Psoas muscle (tissue), 8 donors: Measurements from ENCODE around the gene KCNK7. TPM values are rescaled to one million over a fixed set of nuclear protein-coding genes. Genes with fewer than 3 reads are reported as not detected.
A peak's percentile ranks its signal among the peaks of the same experiment; 100 is the strongest.

Experiments
- ATAC-seq, 4 donors: fragments of 200-7000 bp; cut with Tn5 transposase; one replicate each; pipeline ENCODE4 v1.9.1; 2020; ENCODE audit warnings: moderate library complexity in 3 of 4, mild to moderate bottlenecking in 2 of 4
- DNase-seq, 2 donors: peaks; one replicate each; pipeline ENCODE4 v3.0.0-alpha.2; 2020
- H3K27ac ChIP-seq: fragments of 200-600 bp; one replicate; pipeline ENCODE4 v1.8.0; 2022
- H3K27me3 ChIP-seq, 3 donors: fragments of 200-600 bp in 1 of 3; one replicate each; pipeline versions ENCODE4 v1.6.1 to v1.8.0; 2013 to 2022; ENCODE audit warnings: low read length in 2 of 3, mild to moderate bottlenecking in 2 of 3, moderate library complexity in 1 of 3; ENCODE audit not compliant: insufficient read depth in 3 of 3
- H3K36me3 ChIP-seq, 2 donors: fragments of 200-600 bp in 1 of 2; one replicate each; pipeline versions ENCODE4 v1.6.1 to v1.8.0; 2013 to 2022; ENCODE audit warnings: low read depth in 1 of 2, mild to moderate bottlenecking in 1 of 2, moderate library complexity in 1 of 2; ENCODE audit not compliant: insufficient read depth in 1 of 2
- H3K4me1 ChIP-seq: fragments of 200-600 bp; one replicate; pipeline ENCODE4 v1.8.0; 2022
- H3K4me3 ChIP-seq: fragments of 200-600 bp; one replicate; pipeline ENCODE4 v1.8.0; 2022; ENCODE audit warnings: mild to moderate bottlenecking
- H3K9me3 ChIP-seq: fragments of 200-600 bp; one replicate; pipeline ENCODE4 v1.8.0; 2022
- WGBS, 3 donors: extraction: QIAGEN DNeasy Blood & Tissue Kit; methylation state at CpG; one replicate each; pipeline versions ENCODE4 v1.1.6 to v1.1.7; 2013; 5-methylcytosine and 5-hydroxymethylcytosine counted together
- intact Hi-C, 2 donors: fragments of 100-400 bp; cut with DNase I; formaldehyde crosslinking; loops; one replicate each; pipeline versions ENCODE4 v1.11.0 to v1.14.2; 2022
- polyA plus RNA-seq, 3 donors: library from polyadenylated mRNA; stranded (reverse); fragments of 200-250 nt; gene quantifications; one replicate each; pipeline ENCODE4 v1.2.3, GENCODE V29; 2013
- total RNA-seq, 4 donors: library from RNA; stranded (reverse); fragmentation: NEBNext Ultra II Directional in 2 of 4; extraction: Animal tissue kit (Norgen Biotek cat#: 25700) in 2 of 4; gene quantifications; one replicate each; pipeline versions ENCODE4 v1.2.1 to v1.2.4, GENCODE V29; 2021 to 2023
- TF ChIP-seq, protein P1 (sequence below): fragments of 200-600 bp; IDR thresholded peaks from one replicate; pipeline ENCODE4 v1.8.0; 2022; ENCODE audit warnings: antibody characterized with exemption
- donor health status: healthy with polysubstance abuse.
- donor health status: DM: no; HTN: no; CAD: no; lungs with moderate emphysema.
- donor health status: Bipolar disorder and iron deficiency.
- donor health status: healthy.
- donor health status: DM: yes; HTN: yes; CAD: no.
- donor health status: DM: no; HTN: no; CAD: no.
- donor health status: DM: no; HTN: no; CAD: no.
- donor health status: DM: yes; HTN: yes; CAD: no.

KCNK7 gene
- total and polyA plus RNA-seq, 7 donors: 0.19 to 1.4 (median 0.41) TPM; not detected in 1

- intact Hi-C loops: loop anchor here (2.0 kb wide), 2 partner anchors 19 to 53 kb away; no protein-coding TSS in a partner anchor
- peaks cover 4 to 60% of the 10 kb centered on the region in 2 donors for H3K36me3 ChIP-seq
- TF ChIP-seq, protein P1, sequence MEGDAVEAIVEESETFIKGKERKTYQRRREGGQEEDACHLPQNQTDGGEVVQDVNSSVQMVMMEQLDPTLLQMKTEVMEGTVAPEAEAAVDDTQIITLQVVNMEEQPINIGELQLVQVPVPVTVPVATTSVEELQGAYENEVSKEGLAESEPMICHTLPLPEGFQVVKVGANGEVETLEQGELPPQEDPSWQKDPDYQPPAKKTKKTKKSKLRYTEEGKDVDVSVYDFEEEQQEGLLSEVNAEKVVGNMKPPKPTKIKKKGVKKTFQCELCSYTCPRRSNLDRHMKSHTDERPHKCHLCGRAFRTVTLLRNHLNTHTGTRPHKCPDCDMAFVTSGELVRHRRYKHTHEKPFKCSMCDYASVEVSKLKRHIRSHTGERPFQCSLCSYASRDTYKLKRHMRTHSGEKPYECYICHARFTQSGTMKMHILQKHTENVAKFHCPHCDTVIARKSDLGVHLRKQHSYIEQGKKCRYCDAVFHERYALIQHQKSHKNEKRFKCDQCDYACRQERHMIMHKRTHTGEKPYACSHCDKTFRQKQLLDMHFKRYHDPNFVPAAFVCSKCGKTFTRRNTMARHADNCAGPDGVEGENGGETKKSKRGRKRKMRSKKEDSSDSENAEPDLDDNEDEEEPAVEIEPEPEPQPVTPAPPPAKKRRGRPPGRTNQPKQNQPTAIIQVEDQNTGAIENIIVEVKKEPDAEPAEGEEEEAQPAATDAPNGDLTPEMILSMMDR: peak; percentile 82
- H3K4me1 ChIP-seq: peaks cover 51% of the 10 kb centered on the region
- H3K27ac ChIP-seq: peak overlapping the region; percentile 91
- DNase-seq: peak in 1 of 2 donors; percentile 87
- ATAC-seq: peak; percentile 72 to 79 (median 74)
- no peaks in the 10 kb centered on the region for H3K27me3 ChIP-seq
- no peak overlapping the region for H3K4me3 ChIP-seq
- WGBS, 3 donors: 36 to 46% (median 37%) methylated on average over 26 of the region's 26 CpGs
- H3K9me3 ChIP-seq: no peaks in the 10 kb centered on the region
Observed at GRCh38 chr11:65593518-65594414, 1.8 kb downstream of the KCNK7 start.

GRCh38 chr11:65592858-65593517, 2.6 kb downstream of the KCNK7 start:
- peaks cover 59% of the 10 kb centered on the region for H3K4me1 ChIP-seq
- H3K27ac ChIP-seq: peak overlapping the region; percentile 91
- TF ChIP-seq, protein P1: no peak
- H3K4me3 ChIP-seq: no peak overlapping the region
- no peaks in the 10 kb centered on the region for H3K9me3 ChIP-seq
- intact Hi-C loops: loop anchor here (2.0 kb wide), 2 partner anchors 18 to 52 kb away; no protein-coding TSS in a partner anchor
- WGBS, 3 donors: 61 to 75% (median 62%) methylated on average over 22 of the region's 22 CpGs
- H3K27me3 ChIP-seq: no peaks in the 10 kb centered on the region
- no peak for DNase-seq
- peak in 1 of 4 donors; percentile 0 for ATAC-seq
- peaks cover 3 to 52% of the 10 kb centered on the region in 2 donors for H3K36me3 ChIP-seq

DNA sequence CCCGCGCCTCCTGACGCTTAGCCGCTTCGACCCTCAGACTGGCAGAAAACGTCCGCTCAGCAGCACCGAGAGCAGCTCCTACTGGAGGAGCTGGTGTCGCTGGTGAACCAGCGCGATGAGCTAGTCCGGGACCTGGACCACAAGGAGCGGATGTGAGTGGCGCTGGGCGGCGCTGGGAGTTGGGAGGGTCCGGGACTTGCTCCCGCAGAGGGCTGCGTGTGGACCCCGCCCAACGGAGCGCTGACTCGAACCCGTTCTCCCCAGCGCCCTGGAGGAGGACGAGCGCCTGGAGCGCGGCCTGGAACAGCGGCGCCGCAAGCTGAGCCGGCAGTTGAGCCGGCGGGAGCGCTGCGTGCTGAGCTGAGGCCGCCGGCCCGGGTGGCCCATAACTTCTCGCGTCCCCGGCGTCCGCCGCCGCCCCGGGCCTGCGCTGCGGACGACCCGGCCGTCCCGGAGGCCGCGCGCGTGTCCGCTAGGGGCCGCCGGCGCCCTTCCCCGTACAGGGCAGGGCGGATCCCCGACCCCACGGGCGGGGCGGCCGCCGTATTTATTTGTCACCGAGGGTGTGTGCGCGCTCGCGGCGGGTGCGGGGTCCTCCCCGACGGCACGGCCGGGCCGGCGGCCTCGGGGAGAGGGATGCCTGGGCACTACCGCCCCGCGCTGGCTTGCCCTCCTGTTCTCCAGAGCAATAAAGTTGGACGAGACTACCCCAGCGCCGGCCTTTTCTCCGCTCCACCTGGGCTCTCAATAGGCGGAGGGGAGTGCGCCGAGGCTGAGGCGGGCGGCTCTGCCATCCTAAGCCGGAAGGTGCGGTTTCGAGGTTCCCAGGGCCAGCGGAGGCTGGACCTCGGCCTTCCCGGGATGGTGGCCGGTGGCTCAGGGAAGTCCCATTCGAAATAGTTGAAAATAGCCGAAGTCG, 3.4 kb downstream of the KCNK7 start:
- H3K4me1 ChIP-seq: peaks cover 66% of the 10 kb centered on the region
- ATAC-seq: no peak
- peak overlapping the region; percentile 22 for H3K4me3 ChIP-seq
- H3K27ac ChIP-seq: peak overlapping the region; percentile 91
- H3K36me3 ChIP-seq: peaks cover 2 to 51% of the 10 kb centered on the region in 2 donors
- peak in 1 of 2 donors; percentile 77 for DNase-seq
- intact Hi-C loops: loop anchor here (2.0 kb wide), 2 partner anchors 17 to 51 kb away; no protein-coding TSS in a partner anchor
- H3K9me3 ChIP-seq: no peaks in the 10 kb centered on the region
- no peaks in the 10 kb centered on the region for H3K27me3 ChIP-seq
- 63 to 69% (median 68%) methylated on average over 84 to 106 of the region's 106 CpGs for WGBS, 3 donors
- TF ChIP-seq, protein P1: no peak

DNA sequence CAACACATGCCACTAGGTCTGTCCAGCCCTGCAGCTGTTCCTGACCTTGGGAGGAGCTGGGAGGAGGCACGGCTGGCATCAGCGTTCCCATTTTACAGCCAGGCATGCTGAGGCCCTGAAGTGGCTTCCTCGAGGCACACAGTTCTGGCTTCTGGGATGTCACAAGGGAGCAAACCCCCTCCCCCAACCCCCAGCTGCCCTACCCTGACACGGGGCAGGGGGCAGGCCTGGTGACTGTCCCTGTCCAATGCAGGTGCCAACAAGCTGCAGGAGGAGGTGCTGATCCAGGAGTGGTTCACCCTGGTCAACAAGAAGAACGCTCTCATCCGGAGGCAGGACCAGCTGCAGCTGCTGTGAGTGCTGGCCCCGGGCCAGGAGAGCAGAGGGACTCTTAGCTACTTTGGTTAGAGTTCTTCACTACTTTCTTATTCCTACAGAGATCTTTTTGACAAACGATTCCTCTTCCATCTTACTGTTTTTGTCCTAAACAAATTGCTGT, 5.3 kb downstream of the KCNK7 start:
- no peaks in the 10 kb centered on the region for H3K27me3 ChIP-seq
- WGBS, 3 donors: 20 to 35% (median 23%) methylated on average over 8 of the region's 8 CpGs
- H3K4me3 ChIP-seq: no peak overlapping the region
- H3K9me3 ChIP-seq: no peaks in the 10 kb centered on the region
- intact Hi-C loops: no loop called here
- DNase-seq: peak in 1 of 2 donors; percentile 85
- ATAC-seq: peak in 1 of 4 donors; percentile 2
- peaks cover 82% of the 10 kb centered on the region for H3K4me1 ChIP-seq
- TF ChIP-seq, protein P1: no peak
- peaks cover 2 to 64% of the 10 kb centered on the region in 2 donors for H3K36me3 ChIP-seq
- peak overlapping the region; percentile 91 for H3K27ac ChIP-seq
